OCI-LY1 (cell line): ENCODE results near the gene ESYT1.

Source experiments
- CTCF ChIP-seq: fragments of 200-600 bp; sonication (generic), shearing (Covaris generic); IDR thresholded peaks from 2 replicates; pipeline ENCODE4 v1.5.1; 2017; ENCODE audit warnings: mild to moderate bottlenecking, antibody characterized with exemption, low read length, moderate library complexity, mixed read lengths
- EZH2 ChIP-seq: fragments of 200-600 bp; sonication (generic), shearing (Covaris generic); IDR thresholded peaks from 2 replicates; pipeline ENCODE4 v1.8.0; 2017; ENCODE audit warnings: borderline replicate concordance, mixed run types, mild to moderate bottlenecking, antibody characterized with exemption, low read length, moderate library complexity, mixed read lengths

- peak; percentile 81 for TF ChIP-seq CTCF
- TF ChIP-seq EZH2, result no peak
These were observed 8.7 kb upstream of the ESYT1 start for GRCh38 chr12:56119361-56119796.
